ENCODE results near the gene GDF9.

GDF9 gene

GRCh38 chr5:132866342-132867045 lies at the start of gene GDF9, which contains the start of gene UQCRQ:
GDF9 (minus strand) TSS chr5:132866469; CDS start chr5:132864533, 1,936 bp downstream.
UQCRQ (plus strand) TSS chr5:132866642; CDS start chr5:132866882, 240 bp downstream.
- peak; percentile 97 to 99 for DNase-seq

GRCh38 chr5:132915681-132916080 lies 49.4 kb upstream of the GDF9 start:
- no peak for DNase-seq

- no peak for DNase-seq
These were observed 43.4 kb upstream of the GDF9 start for GRCh38 chr5:132909702-132910101.

- DNase-seq = no peak
These were observed 40.9 kb upstream of the GDF9 start for GRCh38 chr5:132907161-132907560.

- DNase-seq = no peak
These were observed 39.7 kb upstream of the GDF9 start for GRCh38 chr5:132905938-132906337.

GRCh38 chr5:132901730-132902129 lies 35.5 kb upstream of the GDF9 start:
- no peak for DNase-seq

GRCh38 chr5:132901036-132901435 lies 34.8 kb upstream of the GDF9 start:
- DNase-seq = no peak

- DNase-seq = no peak
These were observed 31.8 kb upstream of the GDF9 start for GRCh38 chr5:132898094-132898493.

GRCh38 chr5:132896685-132897084 lies 30.4 kb upstream of the GDF9 start:
- no peak for DNase-seq

- DNase-seq = no peak
These were observed 29.5 kb upstream of the GDF9 start for GRCh38 chr5:132895719-132896305.

- DNase-seq = no peak
These were observed 24.5 kb upstream of the GDF9 start for GRCh38 chr5:132890817-132891216.

GRCh38 chr5:132889501-132889900 lies 23.2 kb upstream of the GDF9 start:
- DNase-seq = no peak

- no peak for DNase-seq
These were observed 21.0 kb upstream of the GDF9 start for GRCh38 chr5:132887283-132887682.

- DNase-seq = no peak
These were observed 20.0 kb upstream of the GDF9 start for GRCh38 chr5:132886064-132886823.

GRCh38 chr5:132884548-132884947 lies 18.3 kb upstream of the GDF9 start:
- no peak for DNase-seq

- peak in 1 of 2 experiments; percentile 65 for DNase-seq
These were observed 17.1 kb upstream of the GDF9 start for GRCh38 chr5:132883261-132883834.

- DNase-seq = peak in 1 of 2 experiments; percentile 33
These were observed 11.7 kb upstream of the GDF9 start for GRCh38 chr5:132877938-132878337.

GRCh38 chr5:132877466-132877865 lies 11.2 kb upstream of the GDF9 start:
- DNase-seq = no peak

- no peak for DNase-seq
These were observed 9.9 kb upstream of the GDF9 start for GRCh38 chr5:132876020-132876759.

GRCh38 chr5:132873930-132874271 lies 7.6 kb upstream of the GDF9 start:
- DNase-seq = no peak

- DNase-seq = no peak
These were observed 7.1 kb upstream of the GDF9 start, which contains the start of gene LEAP2 for GRCh38 chr5:132873119-132873929. LEAP2 (plus strand) TSS chr5:132873668; CDS start chr5:132873695, 27 bp downstream.

- no peak for DNase-seq
These were observed 6.5 kb upstream of the GDF9 start for GRCh38 chr5:132872788-132873118.
